GM18511 (cell line): Measurements from ENCODE around the gene INPP5A.

Experiments
- ATAC-seq: cut with Tn5 transposase; IDR thresholded peaks from one replicate; pipeline ENCODE4 v1.9.1; 2021; ENCODE audit warnings: mild to moderate bottlenecking, moderate library complexity; ENCODE audit not compliant: unreplicated experiment

INPP5A gene

DNA sequence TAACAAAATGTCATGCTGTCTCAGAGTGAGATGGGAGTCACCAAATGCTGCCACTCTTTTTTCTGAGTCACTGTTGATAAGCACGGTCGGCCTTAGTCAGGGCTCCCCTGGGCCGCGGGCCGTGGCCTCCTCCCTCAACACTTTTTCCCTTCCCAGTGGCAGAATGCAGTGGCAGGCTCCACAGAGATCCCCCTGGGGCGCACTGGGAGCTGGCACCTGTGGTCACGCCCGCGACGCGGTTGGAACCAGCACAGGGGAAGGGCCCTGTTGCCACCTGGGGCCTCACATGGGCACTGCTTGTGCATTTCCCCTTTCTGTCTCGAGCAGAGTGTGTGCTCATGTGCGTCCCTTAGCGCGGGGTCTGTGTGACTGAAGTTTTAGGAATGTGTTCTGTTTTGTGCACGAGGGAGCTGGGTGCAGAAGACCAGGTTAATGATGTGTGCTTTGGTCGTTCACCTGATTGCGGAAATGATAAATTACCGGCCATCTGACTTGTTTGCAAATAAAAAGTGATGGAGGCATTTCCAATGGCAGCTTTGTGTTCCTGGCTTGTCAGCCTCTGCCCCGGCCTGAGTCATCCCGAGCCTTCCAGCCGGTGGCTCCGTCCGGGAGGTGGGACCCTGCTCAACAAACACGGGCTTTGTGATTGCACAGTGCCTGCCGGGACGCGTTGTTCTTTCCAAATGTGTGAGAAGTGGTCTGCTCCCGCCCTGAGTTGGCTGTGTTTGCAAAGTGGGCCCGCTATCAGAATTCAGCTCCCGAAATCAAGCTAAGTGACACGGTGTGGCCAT lies 147.7 kb downstream of the INPP5A start:
- ATAC-seq: peak; percentile 49

- no peak for ATAC-seq
Measured at GRCh38 chr10:132685921-132686680, 148.5 kb downstream of the INPP5A start.

- no peak for ATAC-seq
Measured at GRCh38 chr10:132687181-132687892, 149.8 kb downstream of the INPP5A start.

GRCh38 chr10:132687893-132688579 lies 150.4 kb downstream of the INPP5A start:
- no peak for ATAC-seq

DNA sequence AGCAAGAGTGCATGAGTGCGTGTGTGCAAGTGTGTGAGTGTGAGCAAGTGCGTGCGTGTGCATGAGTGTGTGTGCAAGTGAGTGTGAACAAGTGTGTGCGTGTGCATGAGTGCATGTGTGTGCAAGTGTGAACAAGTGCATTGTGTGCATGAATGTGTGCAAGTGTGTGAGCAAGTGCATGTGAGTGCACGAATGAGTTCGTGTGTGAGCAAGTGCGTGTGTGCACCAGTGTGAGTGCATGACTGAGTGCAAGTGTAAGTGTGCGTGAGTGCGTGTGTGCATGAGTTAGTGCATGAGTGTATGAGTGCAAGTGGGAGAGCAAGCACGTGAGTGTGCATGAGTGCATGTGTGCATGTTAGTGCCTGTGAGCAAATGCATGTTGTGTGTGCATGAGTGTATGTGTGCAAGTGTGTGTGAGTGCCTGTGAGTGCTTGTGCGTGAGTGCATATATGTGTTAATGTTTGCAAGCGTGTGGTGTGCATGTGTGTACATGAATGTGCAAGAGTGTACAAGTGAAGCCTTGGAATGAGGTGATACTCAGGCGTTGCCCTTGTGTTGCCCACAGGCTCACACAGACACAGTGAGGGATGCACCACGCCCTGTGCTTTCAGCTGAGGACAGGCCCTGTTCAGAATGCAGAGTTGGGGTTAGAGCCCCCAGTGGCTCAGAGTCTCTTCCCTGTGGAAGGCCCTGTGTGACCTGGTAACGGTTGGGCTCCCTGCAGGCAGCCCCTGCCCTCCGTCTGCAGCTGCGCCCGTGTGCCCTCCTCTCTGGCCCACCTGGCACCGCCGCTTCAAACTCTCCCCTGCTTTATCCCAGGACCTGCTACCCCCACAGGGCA lies 151.2 kb downstream of the INPP5A start:
- no peak for ATAC-seq

DNA sequence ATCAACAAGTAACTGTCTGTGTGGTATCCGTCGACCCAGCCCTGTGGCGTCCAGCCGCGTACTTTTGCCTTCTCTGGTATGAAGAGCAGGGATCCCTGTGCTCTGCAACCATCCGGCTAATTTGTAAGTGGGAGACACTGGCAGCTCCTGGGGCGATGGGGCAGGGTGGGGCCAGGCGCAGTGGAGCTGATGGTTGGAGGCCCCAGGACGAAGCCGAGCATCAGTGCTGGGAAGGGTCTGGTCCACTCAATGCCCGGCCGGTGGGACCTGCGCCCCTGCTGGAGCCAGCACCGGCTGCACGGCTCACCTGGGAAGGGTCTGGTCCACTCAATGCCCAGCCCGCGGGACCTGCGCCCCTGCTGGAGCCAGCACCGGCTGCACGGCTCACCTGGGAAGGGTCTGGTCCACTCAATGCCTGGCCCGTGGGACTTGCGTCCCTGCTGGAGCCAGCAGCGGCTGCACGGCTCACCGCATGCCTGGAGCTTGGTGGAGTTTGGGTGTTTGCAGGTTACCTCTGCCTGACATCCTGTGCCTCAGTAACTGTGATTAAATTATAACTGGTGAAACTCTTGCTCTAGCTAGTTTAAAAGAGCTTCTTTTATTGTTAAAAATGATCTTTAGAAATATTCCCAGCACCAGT lies 152.3 kb downstream of the INPP5A start:
- no peak for ATAC-seq

GRCh38 chr10:132690401-132690800 lies 152.8 kb downstream of the INPP5A start:
- no peak for ATAC-seq

DNA sequence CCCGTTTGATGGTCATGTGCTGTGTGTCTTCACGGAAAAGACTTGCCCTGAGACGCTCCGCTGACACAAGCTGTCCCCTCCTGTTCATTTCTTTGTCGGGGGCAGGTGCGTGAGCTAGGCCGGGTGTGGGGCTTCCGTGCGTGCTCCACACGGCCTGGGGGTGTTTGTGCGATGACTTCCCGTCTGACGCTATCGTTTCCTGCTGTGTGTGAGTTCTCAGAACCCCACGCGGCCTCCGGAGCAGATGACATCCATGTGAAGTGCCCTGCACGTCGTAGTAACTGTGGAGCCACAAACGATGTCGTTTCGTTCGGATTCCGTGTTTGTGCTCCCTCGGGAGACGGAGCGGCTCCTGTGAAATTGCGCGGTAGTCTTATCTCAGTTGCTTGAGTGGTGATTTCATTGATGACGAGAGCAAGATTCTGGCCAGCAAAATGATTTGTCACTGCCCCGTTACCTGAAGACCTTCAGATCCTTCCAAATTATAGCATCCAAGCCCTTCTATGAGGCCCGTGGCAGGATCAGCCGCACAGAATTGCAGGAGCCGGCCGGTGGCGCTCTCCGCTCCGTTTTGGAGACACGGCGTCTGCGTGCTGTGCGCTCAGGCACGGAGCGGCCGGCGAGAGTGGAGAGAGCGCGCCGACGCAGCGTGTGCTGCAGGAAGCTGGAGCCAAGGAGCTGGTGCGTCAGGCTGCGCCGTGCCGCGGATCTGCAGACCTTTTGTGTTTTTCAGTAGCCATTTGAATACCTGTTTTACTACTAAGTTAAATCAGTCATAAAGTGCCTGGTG lies 153.4 kb downstream of the INPP5A start:
- no peak for ATAC-seq

GRCh38 chr10:132691711-132692153 lies 154.1 kb downstream of the INPP5A start:
- no peak for ATAC-seq

- no peak for ATAC-seq
Measured at GRCh38 chr10:132692311-132692710, 154.7 kb downstream of the INPP5A start.

DNA sequence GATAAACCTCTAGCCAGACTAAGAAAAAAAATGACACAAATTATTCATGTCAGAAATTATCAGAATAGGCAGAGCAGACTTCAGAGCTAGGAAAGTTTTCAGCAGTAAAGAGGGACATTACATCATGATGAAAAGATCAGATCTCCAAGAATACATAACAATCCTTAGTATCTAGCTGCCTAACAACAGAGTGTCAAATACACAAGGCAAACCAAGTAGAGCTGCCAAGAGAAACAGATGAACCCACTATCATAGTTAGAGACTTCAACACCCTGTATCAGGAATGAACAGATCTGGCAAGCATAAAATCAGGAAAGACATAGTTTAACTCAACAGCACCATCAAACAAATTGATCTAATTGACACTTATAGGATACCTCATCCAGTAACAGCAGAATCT lies 156.1 kb downstream of the INPP5A start:
- no peak for ATAC-seq

- ATAC-seq: no peak
Measured at GRCh38 chr10:132696204-132696603, 158.6 kb downstream of the INPP5A start.

DNA sequence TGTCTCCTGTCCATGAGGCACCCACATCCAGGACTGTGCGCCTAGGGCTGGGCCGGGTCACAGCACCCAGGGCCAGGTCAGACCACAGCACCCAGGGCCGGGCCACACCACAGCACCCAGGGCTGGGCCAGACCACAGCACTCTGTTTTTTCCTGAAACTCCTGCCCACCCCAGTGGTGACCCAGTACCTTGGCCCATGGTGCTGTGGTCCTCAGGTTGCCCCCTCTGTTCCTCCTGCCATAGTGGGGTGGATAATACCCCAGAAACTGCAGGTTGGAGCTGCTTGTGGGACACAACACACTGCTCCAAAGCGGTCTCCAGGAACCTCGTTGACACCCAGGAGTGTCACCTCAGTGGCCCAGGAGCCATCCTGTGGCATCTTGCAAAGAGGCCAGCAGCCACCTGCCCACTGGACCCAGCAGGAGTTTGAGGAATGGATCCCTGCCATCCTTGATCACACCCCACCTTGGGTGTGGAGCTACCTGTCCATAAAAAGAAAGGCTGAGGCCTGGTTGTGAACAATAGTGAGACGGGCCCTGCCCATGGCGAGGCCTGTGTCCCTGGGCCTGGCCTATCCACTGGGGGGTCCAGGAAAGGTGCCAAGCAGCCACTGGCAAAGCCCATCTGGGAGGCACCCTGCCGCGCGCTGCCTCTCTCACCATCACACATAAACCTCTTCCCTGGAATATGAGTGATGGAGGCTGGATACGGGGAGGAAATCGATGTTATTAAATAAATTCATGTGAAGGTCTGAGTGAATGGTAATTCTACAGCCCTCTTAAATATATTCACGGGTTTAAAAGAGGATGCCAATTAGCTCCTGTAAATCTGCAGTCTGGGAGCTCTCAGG lies 159.4 kb downstream of the INPP5A start:
- no peak for ATAC-seq

- ATAC-seq: no peak
Measured at GRCh38 chr10:132697578-132698200, 160.1 kb downstream of the INPP5A start.

GRCh38 chr10:132698211-132698751 lies 160.7 kb downstream of the INPP5A start:
- ATAC-seq: no peak

DNA sequence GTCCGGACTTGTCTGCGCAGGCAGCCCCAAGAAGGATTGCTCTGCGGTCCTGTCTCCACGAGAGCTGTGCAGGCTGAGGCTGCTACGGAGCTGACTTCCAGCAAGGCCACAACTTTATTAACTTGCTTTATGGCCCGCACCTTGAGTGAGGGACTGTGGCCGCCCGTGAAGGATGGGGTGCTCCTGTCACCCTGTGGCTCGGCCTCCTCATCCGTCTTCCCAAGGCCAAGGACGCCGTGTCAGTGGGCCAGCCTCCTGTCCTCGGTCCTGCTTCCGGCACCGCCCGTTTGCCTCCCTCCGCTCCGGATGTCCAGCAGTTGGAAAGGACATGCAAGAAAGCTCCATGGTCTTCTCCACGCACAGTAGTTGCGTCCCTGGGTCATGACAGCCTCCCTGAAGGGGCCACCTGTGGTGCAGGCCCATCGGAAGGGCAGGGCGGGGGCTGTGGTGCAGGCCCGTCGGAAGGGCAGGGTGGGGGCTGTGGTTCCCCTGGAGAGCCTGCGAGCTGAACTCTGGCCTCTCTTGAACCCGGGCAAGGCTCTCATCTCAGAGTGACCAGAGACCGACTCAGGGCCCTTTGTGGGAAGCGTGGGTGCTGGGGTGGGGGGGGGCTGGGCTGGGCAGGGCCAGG lies 161.3 kb downstream of the INPP5A start:
- ATAC-seq: no peak
